Pancreas (tissue), 10 donors: ENCODE results near the gene SLC25A25. TPM values are rescaled to one million over a fixed set of nuclear protein-coding genes. Genes with fewer than 3 reads are reported as not detected.

Experiments used
- ATAC-seq, 4 donors: fragments of 200-7000 bp; cut with Tn5 transposase; one replicate each; pipeline versions ENCODE4 v1.8.0 to v1.9.1; 2020; ENCODE audit warnings: mild to moderate bottlenecking in 4 of 4, moderate library complexity in 4 of 4
- DNase-seq, 6 donors: peaks; one replicate each; pipeline ENCODE4 v3.0.0-alpha.2; 2020
- FAIRE-seq: peaks from 2 replicates; lab custom pipeline; 2012; peaks lifted over from hg19 to GRCh38; lab: Jason Lieb, UNC
- H3K27ac ChIP-seq, 4 donors: fragments of 200-600 bp; sonication (generic); 1 replicate in 3 of 4; 2 replicates in 1 of 4; pipeline versions ENCODE4 v1.5.0 to v1.8.0; 2020
- H3K27me3 ChIP-seq, 4 donors: fragments of 200-600 bp; one replicate each; pipeline ENCODE4 v1.8.0; 2021
- H3K36me3 ChIP-seq, 3 donors: fragments of 200-600 bp; sonication (generic) in 1 of 3; one replicate each; pipeline versions ENCODE4 v1.5.0 to v1.8.0; 2020 to 2021
- H3K4me1 ChIP-seq, 3 donors: fragments of 200-600 bp; one replicate each; pipeline ENCODE4 v1.8.0; 2021
- H3K4me3 ChIP-seq, 4 donors: fragments of 200-600 bp; sonication (generic) in 2 of 4; one replicate each; pipeline versions ENCODE4 v1.5.0 to v1.8.0; 2020 to 2021
- H3K9me3 ChIP-seq, 4 donors: fragments of 200-600 bp; one replicate each; pipeline ENCODE4 v1.8.0; 2021
- WGBS, 2 donors: extraction: QIAGEN DNeasy Blood & Tissue Kit; methylation state at CpG; one replicate each; pipeline ENCODE4 v1.1.7; 2013; 5-methylcytosine and 5-hydroxymethylcytosine counted together
- intact Hi-C, 3 donors: fragments of 100-400 bp; cut with DNase I; formaldehyde crosslinking; loops; one replicate each; pipeline versions ENCODE4 v1.11.1 to v1.14.2; 2022
- polyA plus RNA-seq, 2 donors: library from polyadenylated mRNA; stranded (reverse); fragments of 200-250 nt; gene quantifications; one replicate each; pipeline ENCODE4 v1.2.3, GENCODE V29; 2013
- total RNA-seq, 6 donors: library from RNA; stranded (reverse); fragmentation: NEBNext Ultra II Directional in 4 of 6; extraction: Animal tissue kit (Norgen Biotek cat#: 25700) in 4 of 6; gene quantifications; one replicate each; pipeline versions ENCODE4 v1.2.1 to v1.2.4, GENCODE V29; 2021 to 2023
- TF ChIP-seq, protein P1 (sequence below), 4 donors: fragments of 200-600 bp; sonication (generic) in 3 of 4; IDR thresholded peaks; one replicate each; pipeline versions ENCODE4 v1.5.0 to v1.8.0; 2021; ENCODE audit warnings: antibody characterized with exemption in 4 of 4
- donor health status: healthy with polysubstance abuse.
- donor health status: DM: no; HTN: no; CAD: no; lungs with moderate emphysema.
- donor health status: DM: no; HTN: no; CAD: no.
- donor health status: control.
- donor health status: control.
- donor health status: Bipolar disorder and iron deficiency.
- donor health status: DM: yes; HTN: yes; CAD: no.
- donor health status: DM: no; HTN: no; CAD: no.
- donor health status: DM: no; HTN: no; CAD: no.
- donor health status: DM: yes; HTN: yes; CAD: no.

SLC25A25 gene
- total and polyA plus RNA-seq, 8 donors, result 6.8 to 134 (median 43.1) TPM

DNA sequence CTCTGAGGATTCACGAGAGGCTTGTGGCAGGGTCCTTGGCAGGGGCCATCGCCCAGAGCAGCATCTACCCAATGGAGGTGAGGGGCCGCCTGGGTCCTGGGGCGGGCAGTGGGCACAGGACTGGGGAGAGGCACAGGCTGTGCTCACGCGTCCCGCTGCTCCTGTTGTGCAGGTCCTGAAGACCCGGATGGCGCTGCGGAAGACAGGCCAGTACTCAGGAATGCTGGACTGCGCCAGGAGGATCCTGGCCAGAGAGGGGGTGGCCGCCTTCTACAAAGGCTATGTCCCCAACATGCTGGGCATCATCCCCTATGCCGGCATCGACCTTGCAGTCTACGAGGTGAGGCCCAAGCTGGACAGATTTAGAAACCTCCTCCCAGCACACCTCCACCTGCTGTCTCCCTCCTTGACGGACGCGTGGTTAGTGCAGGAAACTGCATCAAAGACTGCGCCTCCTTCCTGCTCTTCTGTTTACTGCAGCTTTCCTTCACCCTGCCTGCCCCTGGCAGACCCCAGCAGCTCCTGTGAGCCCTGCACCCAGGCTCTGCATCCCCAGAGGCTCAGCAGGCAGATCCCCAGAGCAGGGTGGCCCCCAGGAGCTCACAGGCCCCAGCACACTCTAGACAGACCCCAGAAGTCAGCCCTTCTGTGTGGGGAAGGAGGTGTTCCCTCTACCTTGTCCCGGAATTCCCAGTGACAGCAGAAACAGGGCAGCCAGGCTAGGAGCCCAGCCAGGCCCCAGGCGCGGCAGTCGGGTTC, 38.3 kb downstream of the SLC25A25 start:
- DNase-seq, result peak in 4 of 6 donors; percentile 39 to 78 (median 49)
- peaks cover 13 to 45% (median 35%) of the 10 kb centered on the region in 3 donors for H3K36me3 ChIP-seq
- no peak overlapping the region for H3K27ac ChIP-seq
- no peak for ATAC-seq
- H3K4me3 ChIP-seq, result no peak overlapping the region
- FAIRE-seq, result no peak
- TF ChIP-seq, protein P1, sequence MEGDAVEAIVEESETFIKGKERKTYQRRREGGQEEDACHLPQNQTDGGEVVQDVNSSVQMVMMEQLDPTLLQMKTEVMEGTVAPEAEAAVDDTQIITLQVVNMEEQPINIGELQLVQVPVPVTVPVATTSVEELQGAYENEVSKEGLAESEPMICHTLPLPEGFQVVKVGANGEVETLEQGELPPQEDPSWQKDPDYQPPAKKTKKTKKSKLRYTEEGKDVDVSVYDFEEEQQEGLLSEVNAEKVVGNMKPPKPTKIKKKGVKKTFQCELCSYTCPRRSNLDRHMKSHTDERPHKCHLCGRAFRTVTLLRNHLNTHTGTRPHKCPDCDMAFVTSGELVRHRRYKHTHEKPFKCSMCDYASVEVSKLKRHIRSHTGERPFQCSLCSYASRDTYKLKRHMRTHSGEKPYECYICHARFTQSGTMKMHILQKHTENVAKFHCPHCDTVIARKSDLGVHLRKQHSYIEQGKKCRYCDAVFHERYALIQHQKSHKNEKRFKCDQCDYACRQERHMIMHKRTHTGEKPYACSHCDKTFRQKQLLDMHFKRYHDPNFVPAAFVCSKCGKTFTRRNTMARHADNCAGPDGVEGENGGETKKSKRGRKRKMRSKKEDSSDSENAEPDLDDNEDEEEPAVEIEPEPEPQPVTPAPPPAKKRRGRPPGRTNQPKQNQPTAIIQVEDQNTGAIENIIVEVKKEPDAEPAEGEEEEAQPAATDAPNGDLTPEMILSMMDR (IDR thresholded peaks at IDR 0.05), result no peak
- H3K27me3 ChIP-seq, result no peaks in the 10 kb centered on the region
- intact Hi-C loops, result no loop called here
- peaks cover 23 to 37% (median 33%) of the 10 kb centered on the region in 3 donors for H3K4me1 ChIP-seq
- 92 to 97% methylated on average over 23 of the region's 23 CpGs for WGBS, 2 donors
- H3K9me3 ChIP-seq, result no peaks in the 10 kb centered on the region

DNA sequence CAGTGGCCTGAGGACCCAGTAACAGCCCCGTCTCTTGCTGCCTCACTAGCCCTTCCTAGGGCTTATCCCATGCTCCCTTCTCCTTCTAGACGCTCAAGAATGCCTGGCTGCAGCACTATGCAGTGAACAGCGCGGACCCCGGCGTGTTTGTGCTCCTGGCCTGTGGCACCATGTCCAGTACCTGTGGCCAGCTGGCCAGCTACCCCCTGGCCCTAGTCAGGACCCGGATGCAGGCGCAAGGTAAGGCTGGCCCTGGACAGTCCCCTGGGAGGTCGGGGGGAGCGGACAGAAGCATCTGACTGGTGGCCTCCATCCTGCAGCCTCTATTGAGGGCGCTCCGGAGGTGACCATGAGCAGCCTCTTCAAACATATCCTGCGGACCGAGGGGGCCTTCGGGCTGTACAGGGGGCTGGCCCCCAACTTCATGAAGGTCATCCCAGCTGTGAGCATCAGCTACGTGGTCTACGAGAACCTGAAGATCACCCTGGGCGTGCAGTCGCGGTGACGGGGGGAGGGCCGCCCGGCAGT, 39.0 kb downstream of the SLC25A25 start:
- WGBS, 2 donors, result 92 to 95% methylated on average over 23 of the region's 23 CpGs
- Histone ChIP-seq H3K27ac (no peak overlapping the region), H3K27me3 (no peaks in the 10 kb centered on the region), H3K36me3 (peaks cover 13 to 39% (median 35%) of the 10 kb centered on the region in 3 donors), H3K9me3 (no peaks in the 10 kb centered on the region), H3K4me1 (peaks cover 17 to 30% (median 26%) of the 10 kb centered on the region in 3 donors), H3K4me3 (no peak overlapping the region)
- ATAC-seq, result no peak
- TF ChIP-seq, protein P1 (IDR thresholded peaks at IDR 0.05), result no peak
- intact Hi-C loops, result no loop called here
- no peak for FAIRE-seq
- DNase-seq, result peak in 2 of 6 donors; percentile 54 to 83

DNA sequence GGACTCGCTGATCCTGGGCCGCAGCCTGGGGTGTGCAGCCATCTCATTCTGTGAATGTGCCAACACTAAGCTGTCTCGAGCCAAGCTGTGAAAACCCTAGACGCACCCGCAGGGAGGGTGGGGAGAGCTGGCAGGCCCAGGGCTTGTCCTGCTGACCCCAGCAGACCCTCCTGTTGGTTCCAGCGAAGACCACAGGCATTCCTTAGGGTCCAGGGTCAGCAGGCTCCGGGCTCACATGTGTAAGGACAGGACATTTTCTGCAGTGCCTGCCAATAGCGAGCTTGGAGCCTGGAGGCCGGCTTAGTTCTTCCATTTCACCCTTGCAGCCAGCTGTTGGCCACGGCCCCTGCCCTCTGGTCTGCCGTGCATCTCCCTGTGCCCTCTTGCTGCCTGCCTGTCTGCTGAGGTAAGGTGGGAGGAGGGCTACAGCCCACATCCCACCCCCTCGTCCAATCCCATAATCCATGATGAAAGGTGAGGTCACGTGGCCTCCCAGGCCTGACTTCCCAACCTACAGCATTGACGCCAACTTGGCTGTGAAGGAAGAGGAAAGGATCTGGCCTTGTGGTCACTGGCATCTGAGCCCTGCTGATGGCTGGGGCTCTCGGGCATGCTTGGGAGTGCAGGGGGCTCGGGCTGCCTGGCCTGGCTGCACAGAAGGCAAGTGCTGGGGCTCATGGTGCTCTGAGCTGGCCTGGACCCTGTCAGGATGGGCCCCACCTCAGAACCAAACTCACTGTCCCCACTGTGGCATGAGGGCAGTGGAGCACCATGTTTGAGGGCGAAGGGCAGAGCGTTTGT, 39.6 kb downstream of the SLC25A25 start:
- no peaks in the 10 kb centered on the region for H3K9me3 ChIP-seq
- peaks cover 10 to 26% (median 20%) of the 10 kb centered on the region in 3 donors for H3K4me1 ChIP-seq
- H3K27ac ChIP-seq, result no peak overlapping the region
- H3K4me3 ChIP-seq, result no peak overlapping the region
- peaks cover 13 to 32% (median 30%) of the 10 kb centered on the region in 3 donors for H3K36me3 ChIP-seq
- ATAC-seq (no peak), DNase-seq (peak in 4 of 6 donors; percentile 38 to 70 (median 60)), FAIRE-seq (no peak)
- WGBS, 2 donors, result 83 to 87% methylated on average over 18 of the region's 18 CpGs
- TF ChIP-seq, protein P1 (IDR thresholded peaks at IDR 0.05), result no peak
- no peaks in the 10 kb centered on the region for H3K27me3 ChIP-seq
- intact Hi-C loops, result no loop called here

DNA sequence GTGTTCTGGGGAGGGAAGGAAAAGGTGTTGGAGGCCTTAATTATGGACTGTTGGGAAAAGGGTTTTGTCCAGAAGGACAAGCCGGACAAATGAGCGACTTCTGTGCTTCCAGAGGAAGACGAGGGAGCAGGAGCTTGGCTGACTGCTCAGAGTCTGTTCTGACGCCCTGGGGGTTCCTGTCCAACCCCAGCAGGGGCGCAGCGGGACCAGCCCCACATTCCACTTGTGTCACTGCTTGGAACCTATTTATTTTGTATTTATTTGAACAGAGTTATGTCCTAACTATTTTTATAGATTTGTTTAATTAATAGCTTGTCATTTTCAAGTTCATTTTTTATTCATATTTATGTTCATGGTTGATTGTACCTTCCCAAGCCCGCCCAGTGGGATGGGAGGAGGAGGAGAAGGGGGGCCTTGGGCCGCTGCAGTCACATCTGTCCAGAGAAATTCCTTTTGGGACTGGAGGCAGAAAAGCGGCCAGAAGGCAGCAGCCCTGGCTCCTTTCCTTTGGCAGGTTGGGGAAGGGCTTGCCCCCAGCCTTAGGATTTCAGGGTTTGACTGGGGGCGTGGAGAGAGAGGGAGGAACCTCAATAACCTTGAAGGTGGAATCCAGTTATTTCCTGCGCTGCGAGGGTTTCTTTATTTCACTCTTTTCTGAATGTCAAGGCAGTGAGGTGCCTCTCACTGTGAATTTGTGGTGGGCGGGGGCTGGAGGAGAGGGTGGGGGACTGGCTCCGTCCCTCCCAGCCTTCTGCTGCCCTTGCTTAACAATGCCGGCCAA, 40.4 kb downstream of the SLC25A25 start:
- ATAC-seq (no peak), FAIRE-seq (no peak), DNase-seq (peak in 4 of 6 donors; percentile 27 to 34 (median 32))
- intact Hi-C loops, result no loop called here
- peaks cover 13 to 30% (median 29%) of the 10 kb centered on the region in 3 donors for H3K36me3 ChIP-seq
- no peak overlapping the region for H3K4me3 ChIP-seq
- no peaks in the 10 kb centered on the region for H3K9me3 ChIP-seq
- H3K27ac ChIP-seq, result no peak overlapping the region
- no peaks in the 10 kb centered on the region for H3K27me3 ChIP-seq
- WGBS, 2 donors, result 71 to 72% methylated on average over 15 of the region's 15 CpGs
- TF ChIP-seq, protein P1 (IDR thresholded peaks at IDR 0.05), result no peak
- peaks cover 3 to 18% (median 12%) of the 10 kb centered on the region in 3 donors for H3K4me1 ChIP-seq
